GM21717 (cell line): ENCODE results near the gene SLC7A10.

Source experiments
- ATAC-seq: cut with Tn5 transposase; IDR thresholded peaks from one replicate; pipeline ENCODE4 v1.9.1; 2021; ENCODE audit warnings: mild to moderate bottlenecking, moderate library complexity; ENCODE audit not compliant: unreplicated experiment

Gene SLC7A10

DNA sequence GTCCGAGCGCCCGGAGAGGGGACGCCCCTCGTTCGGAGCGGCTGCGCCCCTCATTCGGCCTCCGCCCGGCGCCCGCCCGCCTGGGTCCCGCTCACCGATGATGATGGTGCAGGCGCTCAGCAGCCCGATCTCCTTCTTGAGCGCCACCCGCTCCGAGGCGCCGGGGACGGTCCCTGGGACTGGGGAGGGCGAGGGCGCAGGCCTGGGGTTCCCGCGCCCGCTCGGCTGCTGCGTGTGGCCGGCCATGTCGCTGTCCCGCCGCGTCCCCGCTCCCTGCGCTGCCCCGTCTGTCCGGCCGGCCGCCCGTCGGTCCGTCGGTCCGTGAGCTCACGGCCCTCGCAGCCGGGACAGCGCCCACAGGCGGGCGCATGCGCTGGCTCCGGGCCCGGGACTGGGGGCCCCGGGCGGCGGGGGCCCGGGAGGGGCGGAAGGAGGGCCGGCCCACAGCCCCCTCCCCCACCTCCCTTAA, at the start of gene SLC7A10:
Gene SLC7A10, minus strand, starts transcription at position 393 of the 469 bp plus-strand sequence. Its CDS starts 147 bp downstream, at position 246.
- ATAC-seq: no peak

DNA sequence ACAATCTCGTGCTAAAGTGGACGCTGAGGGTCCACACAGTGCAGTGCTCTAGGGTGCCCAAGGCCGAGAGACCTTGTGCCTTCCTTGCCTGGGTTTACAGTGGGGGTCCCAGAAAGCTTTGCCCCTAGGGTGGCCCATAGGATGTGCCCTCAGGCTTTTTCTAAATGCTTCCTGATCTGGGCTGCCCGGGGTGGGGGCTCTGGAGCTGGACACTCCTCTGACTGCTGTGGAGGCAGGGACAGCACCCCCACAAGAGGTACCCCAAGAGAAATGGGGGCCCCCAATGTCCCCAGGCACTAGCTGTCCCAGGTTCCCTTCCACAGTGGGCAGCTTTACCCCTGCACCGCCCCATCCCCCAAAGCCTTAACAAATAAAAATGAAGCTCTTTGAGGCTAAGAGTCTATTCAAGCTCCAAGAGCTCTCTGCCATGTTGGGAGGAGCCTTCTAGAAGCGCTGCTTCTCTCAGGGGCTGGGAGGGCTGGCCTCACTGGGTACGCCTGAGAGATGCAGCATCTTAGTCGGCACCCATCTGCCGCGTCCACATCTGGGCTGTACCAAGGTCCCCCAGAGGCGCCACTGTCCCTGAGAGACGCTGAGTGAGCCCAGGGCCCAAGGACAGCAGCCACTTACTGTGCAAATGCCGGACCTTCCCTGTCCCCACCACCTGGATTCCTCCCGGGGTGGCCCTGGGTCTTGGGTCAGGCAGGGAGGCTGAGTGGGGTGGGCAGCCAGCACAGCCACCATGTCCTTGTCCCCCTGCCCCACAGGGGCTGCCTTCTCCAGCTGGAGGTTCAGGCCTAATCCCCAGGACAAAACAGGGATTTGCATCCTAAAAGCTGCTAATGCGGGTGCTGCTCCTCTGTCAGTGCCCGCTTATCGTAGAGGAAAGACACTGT, 49.3 kb upstream of the SLC7A10 start:
- ATAC-seq: no peak

DNA sequence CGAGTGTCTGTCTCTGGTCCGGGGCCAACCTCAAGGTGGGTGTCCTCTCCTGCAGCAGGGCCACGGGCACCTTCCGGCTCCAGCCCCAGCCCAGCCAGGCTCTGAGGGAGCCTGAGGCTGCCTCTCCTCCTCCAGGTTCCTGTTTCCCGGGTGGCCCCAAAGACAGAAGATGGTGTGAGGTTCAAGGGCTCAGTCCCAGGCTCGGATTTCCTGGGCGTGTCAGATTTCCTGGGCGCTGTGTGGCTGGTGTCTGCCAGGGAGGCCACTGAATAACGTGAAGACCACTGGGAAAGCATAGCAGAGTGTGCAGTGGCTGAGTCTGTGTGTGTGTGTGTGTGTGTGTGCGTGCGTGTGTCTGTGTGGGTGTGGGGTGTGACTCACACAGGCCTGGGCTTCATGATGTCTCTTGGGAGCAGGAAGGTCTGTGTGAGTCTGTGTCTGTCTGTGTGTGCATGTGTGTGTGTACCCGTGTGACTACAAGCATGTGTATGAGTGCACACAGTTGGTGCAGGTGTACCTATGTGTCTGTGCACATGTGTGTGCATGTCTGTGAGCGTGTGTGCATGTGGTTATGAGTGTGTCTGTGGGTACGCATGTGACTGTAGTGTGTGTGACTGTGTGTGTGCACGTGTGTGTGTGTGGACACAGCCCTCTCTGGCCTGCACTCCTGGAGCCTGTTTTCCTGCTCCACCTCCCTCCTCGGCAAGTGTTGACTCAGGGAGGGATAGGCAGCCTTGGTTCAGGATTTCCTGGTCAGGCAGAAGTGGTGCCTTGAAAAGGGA, 48.4 kb upstream of the SLC7A10 start:
- ATAC-seq: no peak

DNA sequence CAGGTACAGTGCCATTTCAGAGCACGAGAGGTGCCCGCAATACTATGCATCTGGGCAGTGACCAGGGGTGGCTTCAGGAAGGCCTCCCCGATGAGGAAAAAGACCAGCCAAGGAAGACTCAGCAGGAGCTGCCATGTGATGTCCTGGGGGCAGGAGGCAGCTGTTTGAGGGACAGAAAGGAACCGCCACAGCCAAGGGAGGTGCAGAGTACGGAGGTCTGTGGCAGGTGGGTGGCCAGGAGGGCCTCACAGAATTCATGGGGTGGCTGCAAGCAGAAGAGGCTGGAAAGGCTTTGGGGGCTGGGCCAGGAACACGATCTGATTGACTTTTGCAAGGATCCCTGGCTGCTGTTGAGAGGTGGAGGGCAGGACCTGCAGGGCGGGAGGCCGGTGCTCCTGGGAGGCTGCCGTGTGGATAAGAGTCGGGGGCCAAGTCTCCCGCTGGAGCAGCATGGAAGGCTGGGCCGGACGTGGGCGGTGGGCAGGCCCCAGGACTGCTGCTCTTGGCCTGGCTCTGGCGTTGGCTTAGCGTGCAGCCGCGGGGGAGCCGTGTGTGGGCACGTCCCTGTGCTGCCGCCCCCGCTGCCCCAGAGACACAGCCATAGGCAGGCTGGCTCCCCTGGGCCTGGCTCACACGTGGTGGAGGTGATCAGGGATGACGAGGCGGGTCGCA, 47.6 kb upstream of the SLC7A10 start:
- no peak for ATAC-seq

DNA sequence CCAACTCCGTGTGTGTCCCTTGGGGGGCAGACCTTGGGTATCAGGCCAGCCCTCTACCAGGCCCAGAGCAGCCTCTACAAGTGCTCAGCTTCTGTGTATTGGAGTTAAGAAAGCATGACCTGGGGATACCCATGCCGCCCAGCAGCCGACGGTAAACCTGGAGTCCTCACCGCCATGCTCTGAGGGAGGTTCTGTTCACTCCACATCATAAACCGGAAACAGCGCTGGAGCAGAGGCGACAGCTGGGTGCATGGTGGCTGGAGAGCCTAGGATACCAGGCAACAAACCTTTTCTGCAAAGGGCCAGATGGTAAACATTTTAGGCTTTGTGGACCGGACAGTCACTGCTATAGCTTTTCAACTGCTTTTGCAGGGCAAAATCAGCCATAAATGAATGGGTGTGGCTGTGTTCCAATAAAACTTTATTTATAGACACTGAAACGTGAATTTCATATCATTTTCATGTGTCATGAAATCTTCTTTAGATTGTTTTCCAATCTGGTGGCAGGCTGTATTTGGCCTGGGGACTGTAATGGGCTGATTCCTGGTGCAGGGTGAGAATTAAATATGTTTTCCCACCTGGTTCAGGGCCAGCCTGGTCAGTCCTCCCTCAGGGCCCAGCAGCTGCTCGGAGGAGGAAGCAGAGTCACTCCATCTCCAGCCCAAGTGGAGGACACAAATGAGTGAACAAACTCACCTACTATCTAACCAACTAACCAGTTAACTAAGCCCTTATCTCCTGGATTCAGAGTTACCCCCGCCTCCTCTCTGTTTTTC, 45.8 kb upstream of the SLC7A10 start:
- no peak for ATAC-seq

DNA sequence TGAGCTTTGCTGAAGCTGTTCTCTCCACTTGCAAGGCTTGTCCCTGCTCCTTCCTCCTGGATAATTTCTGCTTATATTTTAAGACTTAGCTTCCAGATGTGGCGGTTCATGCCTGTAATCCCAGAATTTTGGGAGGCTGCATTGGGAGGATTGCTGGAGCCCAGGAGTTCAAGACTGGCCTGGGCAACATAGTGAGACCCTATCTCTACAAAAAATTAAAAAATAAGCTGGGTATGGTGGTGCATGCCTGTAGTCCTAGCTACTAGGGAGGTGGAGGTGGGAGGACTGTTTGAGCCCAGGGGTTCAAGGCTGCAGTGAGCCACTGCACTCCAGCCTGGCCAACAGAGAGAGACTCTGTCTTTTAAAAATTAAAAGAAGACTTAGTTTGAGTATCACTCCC, 45.1 kb upstream of the SLC7A10 start:
- ATAC-seq: no peak

DNA sequence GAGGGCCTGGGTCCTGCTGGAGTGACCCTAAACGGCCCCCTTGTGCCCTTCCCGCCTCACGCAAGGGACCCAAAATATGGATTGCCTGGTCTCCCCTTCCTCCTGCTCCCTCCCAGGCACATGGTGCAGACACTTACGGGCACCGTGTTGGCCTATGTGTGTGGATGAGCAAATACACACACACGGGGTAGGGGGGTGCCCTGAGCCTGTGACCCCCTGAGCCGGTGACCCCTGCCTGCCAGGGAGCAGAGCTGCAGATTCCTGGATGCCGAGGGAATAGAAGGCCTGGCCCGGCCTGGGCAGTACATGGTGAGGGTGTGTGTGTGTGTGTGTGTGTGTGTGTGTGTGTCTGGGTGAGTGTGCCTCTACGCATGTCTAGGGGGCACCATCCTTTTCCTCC, 43.4 kb upstream of the SLC7A10 start:
- no peak for ATAC-seq

DNA sequence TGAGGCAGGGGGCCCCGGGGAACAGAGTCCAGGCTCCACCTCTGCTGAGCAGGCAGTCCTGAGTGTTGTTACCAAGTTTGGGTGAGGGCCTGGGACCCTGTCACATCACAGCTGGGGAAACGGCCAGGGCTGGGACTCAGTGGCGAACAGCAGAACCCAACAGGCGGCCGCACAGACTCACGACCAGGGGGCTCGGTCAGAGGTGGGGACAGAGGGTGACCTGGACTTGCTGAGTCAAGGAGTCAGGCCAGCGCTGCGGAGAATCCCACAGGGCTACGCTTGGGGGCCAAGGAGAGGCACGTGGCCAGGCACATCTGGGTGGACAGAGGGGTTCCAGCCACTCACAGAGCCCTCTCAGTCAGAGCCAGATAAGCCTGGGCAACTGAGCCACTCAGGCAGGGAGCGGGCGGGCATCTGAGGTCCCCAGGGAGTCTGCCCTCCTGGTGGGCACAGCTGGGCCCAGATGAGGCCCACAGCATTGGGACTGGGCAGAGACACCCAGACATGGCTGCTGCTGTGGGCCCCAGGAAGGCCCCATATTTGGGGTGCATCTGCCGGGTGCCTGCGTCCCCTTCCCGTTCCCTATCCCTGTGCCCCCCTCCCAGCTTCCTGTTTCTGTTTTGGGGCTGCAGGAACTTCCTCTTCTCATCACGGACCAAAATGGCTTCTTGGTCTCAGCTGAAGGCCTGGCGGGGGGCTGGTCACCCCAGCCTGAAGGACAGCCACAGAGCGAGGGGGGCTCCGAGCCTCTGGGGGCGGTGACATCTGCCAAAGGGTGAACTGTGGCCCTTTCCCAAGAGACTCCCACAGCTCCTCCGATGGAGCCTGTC, 42.7 kb upstream of the SLC7A10 start:
- no peak for ATAC-seq

DNA sequence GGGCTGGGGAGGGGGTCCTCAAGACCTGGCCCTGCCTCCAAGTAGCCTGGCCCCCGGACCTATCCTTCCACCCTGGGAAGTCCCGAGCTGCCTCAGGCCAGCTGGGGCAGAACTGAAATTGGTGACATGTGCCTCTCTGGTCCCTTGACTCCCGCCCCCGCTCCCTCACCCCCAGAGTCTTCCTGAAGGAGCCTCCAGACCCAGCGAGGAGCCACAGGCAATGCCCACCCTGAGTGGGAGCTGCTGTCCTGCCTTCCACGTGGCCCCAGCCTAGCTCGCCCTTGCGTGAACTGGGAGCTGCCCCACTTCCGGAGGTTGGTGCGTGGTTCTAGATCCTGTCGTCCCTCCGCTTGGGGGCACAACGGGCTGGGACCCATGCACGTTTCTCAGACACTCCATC, 42.1 kb upstream of the SLC7A10 start:
- no peak for ATAC-seq

DNA sequence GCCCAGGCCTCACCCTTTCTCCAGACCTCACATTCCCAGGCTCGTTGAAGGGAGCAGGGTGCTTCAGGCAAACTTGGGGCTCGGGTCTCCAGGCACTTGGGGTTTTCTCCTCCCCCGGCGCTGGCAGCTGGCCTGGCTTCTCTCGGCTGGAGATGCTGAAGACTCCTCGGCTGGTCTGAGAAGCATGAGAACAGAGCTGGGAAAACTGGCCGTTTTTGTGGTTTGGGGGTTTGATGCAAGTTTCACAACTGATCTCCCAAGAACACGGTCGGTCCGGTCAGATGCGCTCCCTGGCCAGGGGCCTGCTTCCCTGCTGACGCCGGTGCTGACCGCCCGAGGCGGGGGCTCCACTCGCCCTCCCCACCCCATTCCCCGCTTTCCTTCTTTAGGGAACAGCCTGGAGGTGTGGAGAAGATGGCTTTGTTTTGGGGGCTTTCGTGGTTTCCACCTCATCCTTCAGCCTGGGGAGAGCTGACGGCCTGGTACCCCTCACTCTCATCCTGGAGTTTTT, 41.4 kb upstream of the SLC7A10 start:
- no peak for ATAC-seq

DNA sequence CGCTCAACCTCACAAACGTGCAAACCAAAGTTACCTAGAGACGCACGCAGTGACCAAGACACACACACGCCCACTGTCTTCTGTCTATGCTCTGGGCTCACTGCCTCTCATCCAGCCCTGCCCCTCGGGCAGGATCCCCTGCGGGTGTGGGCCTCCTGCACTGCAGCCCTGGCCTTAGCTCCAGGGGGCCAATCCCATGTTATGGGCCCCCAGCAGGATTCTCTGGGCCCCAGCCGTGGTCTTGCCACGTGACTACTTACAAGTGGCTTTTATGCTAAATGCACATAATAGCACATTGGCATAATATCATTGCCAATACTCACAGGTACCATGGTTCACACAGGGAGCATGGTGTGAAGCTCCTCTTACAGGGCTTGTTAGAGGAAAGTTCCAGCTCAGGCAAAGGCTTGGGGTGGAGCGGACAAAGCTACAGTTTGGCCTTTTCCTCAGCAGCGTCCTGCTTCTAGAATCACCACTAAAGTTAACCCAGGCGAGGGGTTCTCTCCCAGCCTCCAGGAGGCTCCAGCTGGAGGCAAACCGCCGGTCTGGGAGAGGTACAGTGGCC, 39.3 kb upstream of the SLC7A10 start:
- ATAC-seq: no peak

DNA sequence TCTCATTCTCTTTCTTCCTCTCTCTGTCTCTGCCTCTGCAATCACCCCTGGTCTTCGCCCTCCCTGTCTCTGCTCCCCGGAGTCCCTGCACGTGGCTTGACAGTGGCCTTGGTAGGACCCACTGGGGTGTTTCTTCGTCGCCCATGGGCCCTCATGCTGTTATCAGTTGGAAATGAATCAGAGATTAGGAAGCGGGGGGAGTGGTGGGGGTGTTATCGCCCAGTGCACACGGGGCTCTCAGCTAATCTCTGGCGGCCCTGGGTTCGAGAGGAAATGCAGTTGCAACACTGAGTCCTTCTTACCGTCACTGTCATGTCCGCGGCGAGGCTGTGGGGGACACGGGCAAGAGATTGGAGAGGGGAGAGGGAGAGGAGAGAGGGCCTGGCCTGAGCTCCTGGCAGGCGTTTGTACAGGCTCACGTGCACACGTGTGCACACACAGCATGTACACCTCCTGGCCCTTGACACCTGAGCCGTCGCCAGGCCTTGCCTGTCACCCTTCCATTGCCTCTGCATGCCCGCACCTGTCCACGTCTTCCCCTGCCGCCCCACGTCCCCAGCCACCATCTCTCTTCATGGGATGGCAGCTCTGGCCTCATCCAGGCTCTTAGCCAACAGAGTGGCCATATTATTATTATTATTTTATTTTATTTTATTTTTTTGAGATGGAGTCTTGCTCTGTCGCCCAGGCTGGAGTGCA, 37.8 kb upstream of the SLC7A10 start:
- ATAC-seq: no peak

DNA sequence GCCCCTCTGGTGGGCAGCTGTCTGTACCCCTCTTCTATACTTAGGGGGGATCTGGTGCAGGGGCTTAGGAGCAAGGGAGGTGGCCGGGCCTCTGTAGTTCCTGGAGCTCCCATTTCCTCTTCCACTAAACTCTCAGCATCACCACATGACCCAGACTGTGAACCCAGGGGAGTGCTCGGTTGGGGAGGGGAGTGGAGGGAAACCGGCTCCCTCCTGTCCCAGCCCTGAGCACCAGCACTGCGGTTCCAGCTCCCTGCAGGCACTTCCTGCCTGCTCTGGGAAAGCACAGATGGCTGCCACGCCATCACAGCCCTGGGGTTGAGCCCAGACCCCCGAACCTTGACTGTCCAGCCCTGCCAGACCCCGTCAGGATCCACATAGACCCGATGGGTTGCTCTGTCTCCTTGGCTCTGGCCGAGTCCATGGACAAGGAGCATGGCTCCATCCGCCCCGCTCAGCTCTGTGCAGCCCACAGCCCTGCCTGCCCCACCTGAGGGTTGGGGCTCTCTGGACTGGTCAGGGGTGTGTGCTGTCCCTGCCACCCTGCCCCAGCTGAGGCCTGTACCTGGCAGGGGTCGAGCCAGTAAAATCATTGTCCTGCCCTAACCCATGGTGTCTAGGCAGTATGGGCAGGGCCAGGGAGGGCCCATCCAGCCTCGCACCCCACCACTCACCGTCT, 36.0 kb upstream of the SLC7A10 start:
- ATAC-seq: no peak

DNA sequence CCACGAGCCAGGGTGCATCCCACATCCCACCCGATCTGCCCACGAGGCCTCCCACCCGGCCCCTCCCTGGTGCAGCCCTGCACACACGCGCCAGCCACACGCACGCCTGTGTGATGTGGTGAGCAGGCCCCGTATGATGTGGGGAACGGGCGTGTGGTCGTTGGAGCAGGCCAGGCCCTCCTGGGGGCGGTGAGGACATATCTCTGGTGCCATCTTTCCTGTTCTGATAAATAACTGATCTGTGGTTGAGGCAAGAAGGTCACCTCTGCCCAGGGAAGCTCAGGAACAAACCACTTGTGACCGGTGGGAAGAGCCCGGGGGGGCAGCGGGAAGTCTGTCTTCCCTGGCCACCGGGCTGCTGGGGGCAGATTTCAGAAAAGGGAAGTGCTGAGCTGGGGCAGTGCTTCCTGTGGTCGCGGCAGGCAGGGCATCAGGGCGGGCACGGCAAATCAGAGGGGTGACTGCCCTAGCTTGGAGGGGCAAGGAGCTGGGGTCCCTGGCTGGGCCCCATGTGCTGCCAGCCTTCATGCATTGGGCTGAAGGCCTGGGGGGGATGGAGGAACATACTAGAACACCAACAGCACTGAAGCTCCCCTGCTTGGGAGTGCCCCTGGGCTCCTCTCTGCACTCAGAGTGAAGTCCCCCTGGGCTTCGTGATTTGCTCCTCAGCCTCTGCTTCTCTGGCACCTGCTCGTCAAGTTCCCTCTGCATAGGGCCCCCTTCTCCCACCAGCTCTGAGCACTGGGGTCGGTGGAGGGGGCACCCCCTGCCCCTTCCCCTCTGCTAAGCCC, 35.2 kb upstream of the SLC7A10 start:
- no peak for ATAC-seq

DNA sequence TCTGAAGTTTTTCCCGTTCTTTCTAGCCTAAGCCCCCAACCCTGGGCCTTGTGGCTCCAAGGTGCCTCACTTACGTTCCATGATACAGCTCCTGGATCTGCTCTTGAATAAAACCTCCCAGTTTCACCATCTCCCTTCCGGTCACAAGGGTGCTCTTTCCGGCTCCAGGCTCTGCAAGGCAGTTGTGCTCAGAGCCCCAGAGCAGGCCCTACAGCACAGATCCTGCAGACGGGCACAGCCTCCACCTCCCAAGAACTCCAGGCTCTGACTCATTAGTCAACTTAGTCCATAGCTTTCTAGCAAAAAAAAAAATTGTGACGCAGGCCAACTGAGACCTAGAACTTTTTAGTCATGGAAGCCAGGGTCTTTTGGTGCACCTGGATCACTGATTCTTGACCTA, 33.9 kb upstream of the SLC7A10 start:
- ATAC-seq: no peak

DNA sequence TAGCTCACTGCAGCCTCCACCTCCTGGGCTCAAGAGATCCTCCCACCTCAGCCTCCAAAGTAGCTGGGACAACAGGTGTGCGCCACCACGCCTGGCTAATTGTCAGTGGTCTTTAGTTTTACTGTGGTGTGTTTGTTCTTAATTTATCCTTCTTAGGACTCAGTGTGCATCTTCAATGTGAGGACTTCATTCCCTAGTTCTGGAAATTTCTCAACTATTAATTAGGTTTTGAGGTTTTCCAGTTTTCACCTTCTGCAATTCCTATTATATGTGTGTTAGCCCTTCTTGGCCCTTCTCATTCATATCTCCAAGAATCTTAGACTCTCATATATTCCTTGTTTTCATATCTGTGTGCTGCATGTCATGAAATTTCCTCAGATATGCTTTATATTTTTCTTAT, 32.2 kb upstream of the SLC7A10 start:
- no peak for ATAC-seq

DNA sequence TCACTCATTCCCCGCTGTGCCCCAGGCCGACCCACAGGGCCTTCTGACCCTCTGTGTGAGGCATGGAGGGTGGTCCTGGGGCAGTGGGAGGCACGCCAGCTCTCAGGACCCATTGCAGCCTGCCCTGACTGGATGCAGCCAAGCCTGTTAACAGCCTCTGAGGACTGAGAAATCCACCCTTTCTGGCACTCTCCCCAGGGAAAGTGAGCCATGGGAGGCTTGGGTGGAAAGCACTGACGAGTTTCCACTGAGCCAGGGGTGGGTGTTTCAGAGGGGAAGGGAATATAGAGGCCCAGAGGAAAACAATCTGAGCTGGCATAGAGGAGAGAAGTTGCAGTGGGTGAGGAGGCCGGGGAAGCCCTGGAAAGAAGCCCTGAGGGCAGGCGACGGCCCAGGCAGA, 30.6 kb upstream of the SLC7A10 start:
- no peak for ATAC-seq
